GM13977 (cell line): ENCODE data around the gene EMILIN2.

Experiments used
- DNase-seq: peaks from one replicate; pipeline ENCODE4 v3.0.0; 2012; ENCODE audit warnings: low spot score
- in situ Hi-C: fragments of 300-500 bp; cut with MboI; formaldehyde crosslinking; loops from one replicate; pipeline ENCODE4 v1.12.0; 2022; ENCODE audit warnings: low sequenced_read_pairs, low pct_unique_long_range_greater_than_20kb, mixed read lengths, inconsistent platforms; ENCODE audit not compliant: unreplicated experiment
- TF ChIP-seq, protein P1 (sequence below): IDR thresholded peaks from 2 replicates; pipeline ENCODE4 v1.5.1; 2012; ENCODE audit warnings: mild to moderate bottlenecking, control low read depth; ENCODE audit not compliant: insufficient read depth; ENCODE audit errors: extremely low read depth, missing control alignments

The EMILIN2 gene

GRCh38 chr18:2883076-2883735 is 36.4 kb downstream of the EMILIN2 start:
- TF ChIP-seq, protein P1, sequence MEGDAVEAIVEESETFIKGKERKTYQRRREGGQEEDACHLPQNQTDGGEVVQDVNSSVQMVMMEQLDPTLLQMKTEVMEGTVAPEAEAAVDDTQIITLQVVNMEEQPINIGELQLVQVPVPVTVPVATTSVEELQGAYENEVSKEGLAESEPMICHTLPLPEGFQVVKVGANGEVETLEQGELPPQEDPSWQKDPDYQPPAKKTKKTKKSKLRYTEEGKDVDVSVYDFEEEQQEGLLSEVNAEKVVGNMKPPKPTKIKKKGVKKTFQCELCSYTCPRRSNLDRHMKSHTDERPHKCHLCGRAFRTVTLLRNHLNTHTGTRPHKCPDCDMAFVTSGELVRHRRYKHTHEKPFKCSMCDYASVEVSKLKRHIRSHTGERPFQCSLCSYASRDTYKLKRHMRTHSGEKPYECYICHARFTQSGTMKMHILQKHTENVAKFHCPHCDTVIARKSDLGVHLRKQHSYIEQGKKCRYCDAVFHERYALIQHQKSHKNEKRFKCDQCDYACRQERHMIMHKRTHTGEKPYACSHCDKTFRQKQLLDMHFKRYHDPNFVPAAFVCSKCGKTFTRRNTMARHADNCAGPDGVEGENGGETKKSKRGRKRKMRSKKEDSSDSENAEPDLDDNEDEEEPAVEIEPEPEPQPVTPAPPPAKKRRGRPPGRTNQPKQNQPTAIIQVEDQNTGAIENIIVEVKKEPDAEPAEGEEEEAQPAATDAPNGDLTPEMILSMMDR, result no peak
- in situ Hi-C loops, result no loop called here
- DNase-seq, result peak; percentile 54

GRCh38 chr18:2884706-2885285 is 38.0 kb downstream of the EMILIN2 start:
- in situ Hi-C loops, result no loop called here
- no peak for DNase-seq
- TF ChIP-seq, protein P1, result no peak

GRCh38 chr18:2887470-2887869 is 40.7 kb downstream of the EMILIN2 start:
- TF ChIP-seq, protein P1, result no peak
- no peak for DNase-seq
- in situ Hi-C loops, result no loop called here

GRCh38 chr18:2889761-2890192 is 43.0 kb downstream of the EMILIN2 start:
- DNase-seq, result no peak
- in situ Hi-C loops, result no loop called here
- TF ChIP-seq, protein P1, result no peak

- in situ Hi-C loops, result no loop called here
- no peak for DNase-seq
- TF ChIP-seq, protein P1, result no peak
Measured at GRCh38 chr18:2890606-2891005, 43.8 kb downstream of the EMILIN2 start.

- no peak for DNase-seq
- TF ChIP-seq, protein P1, result no peak
- in situ Hi-C loops, result no loop called here
Measured at GRCh38 chr18:2891526-2892431, 45.0 kb downstream of the EMILIN2 start.
